Measurements from ENCODE around the gene SLC46A3. TPM values are rescaled to one million over a fixed set of nuclear protein-coding genes. Genes with fewer than 3 reads are reported as not detected.
A peak's percentile ranks its signal among the peaks of the same experiment; 100 is the strongest.

SLC46A3 gene
- total RNA-seq, 4 donors from 2014 or later: 8.3 to 20.7 (median 12.0) TPM

DNA sequence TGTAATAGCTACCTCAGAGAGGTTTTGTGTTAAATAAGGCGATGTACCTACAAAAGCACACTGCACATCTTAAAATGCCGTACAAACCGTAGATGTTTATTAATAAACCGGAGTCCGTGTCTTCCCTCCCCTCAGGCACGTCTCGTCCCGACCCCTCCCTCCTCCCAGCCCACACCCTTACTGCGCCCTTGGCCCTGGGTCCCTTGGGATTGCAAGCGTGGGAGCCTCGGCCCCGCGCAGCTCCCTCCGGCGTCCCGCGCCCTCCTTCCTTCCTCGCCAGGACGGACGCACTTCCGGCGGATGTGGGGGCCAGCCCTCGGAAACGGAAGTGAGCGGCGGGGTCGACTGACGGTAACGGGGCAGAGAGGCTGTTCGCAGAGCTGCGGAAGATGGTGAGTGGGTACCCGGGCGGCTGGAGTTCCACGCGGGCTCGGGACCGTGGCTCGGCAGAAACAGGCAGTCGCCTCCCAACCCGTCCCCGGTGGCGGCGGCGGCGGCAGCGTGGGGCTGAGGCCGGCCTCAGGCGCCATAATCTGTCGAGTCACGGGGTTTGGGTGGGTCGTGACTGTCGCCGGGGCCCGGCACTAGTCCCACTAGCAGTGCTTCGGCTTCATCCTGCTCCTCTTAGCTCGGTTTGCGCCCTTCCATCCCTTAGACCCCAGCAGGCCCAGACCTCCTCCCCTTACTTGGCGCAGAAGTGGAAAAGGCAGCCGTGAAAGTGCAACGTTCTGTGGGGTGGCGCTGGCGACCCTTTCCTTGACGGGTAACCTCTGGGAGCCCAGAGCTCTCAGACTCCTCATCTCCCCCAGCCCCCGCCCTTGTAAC, 59.8 kb downstream of the SLC46A3 start, which contains the start of gene POMP:
TSS of gene POMP (plus strand) at position 335 of the 825 bp plus-strand sequence. CDS start at position 390, 55 bp downstream.
- Histone ChIP-seq H3K27ac (peak within 1 kb of the TSS; percentile 88 to 95 (median 92)), H3K9me3 (no peaks in the 10 kb centered on the region), H3K27me3 (no peaks in the 10 kb centered on the region), H3K4me1 (peaks cover 11 to 54% (median 16%) of the 10 kb centered on the region in 3 donors), H3K4me3 (peak within 1 kb of the TSS; percentile 90 to 98), H3K36me3 (peaks cover 0 to 29% of the 10 kb centered on the region in 2 donors)
- peak; percentile 91 to 93 for TF ChIP-seq POLR2A (IDR thresholded peaks at IDR 0.05)
- peak; percentile 99 for TF ChIP-seq POLR2AphosphoS5 (IDR thresholded peaks at IDR 0.05)
- TF ChIP-seq, protein P1, sequence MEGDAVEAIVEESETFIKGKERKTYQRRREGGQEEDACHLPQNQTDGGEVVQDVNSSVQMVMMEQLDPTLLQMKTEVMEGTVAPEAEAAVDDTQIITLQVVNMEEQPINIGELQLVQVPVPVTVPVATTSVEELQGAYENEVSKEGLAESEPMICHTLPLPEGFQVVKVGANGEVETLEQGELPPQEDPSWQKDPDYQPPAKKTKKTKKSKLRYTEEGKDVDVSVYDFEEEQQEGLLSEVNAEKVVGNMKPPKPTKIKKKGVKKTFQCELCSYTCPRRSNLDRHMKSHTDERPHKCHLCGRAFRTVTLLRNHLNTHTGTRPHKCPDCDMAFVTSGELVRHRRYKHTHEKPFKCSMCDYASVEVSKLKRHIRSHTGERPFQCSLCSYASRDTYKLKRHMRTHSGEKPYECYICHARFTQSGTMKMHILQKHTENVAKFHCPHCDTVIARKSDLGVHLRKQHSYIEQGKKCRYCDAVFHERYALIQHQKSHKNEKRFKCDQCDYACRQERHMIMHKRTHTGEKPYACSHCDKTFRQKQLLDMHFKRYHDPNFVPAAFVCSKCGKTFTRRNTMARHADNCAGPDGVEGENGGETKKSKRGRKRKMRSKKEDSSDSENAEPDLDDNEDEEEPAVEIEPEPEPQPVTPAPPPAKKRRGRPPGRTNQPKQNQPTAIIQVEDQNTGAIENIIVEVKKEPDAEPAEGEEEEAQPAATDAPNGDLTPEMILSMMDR (IDR thresholded peaks at IDR 0.05): no peak
- TF ChIP-seq EP300 (IDR thresholded peaks at IDR 0.05): no peak
- ATAC-seq: peak; percentile 98
- WGBS, 2 donors (ENCODE audit: low coverage in 1 of 2): 0% methylated on average over 2 to 16 of the region's 64 CpGs

DNA sequence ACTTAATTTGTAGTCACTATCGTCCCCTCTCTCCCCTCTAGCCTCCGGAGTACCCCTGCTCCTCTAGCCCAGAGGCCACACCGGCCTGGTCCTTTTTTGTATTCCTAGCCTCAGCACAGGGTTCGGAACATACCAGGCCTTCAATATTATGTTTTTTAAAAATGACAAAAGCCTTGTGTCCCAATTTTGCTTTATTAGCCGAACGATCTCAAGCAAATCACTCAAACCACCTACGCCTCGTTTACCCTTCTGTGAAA, 60.3 kb downstream of the SLC46A3 start:
- Histone ChIP-seq H3K27me3 (no peaks in the 10 kb centered on the region), H3K9me3 (no peaks in the 10 kb centered on the region), H3K4me3 (peak overlapping the region; percentile 90 to 98), H3K36me3 (peaks cover 0 to 24% of the 10 kb centered on the region in 2 donors), H3K4me1 (peaks cover 11 to 54% (median 16%) of the 10 kb centered on the region in 3 donors), H3K27ac (peak overlapping the region; percentile 88 to 95 (median 92))
- WGBS, 2 donors (ENCODE audit: low coverage in 1 of 2): 0% methylated on average over 6 to 7 of the region's 8 CpGs
- peak; percentile 38 for ATAC-seq
- TF ChIP-seq, protein P1 (IDR thresholded peaks at IDR 0.05): no peak
- TF ChIP-seq EP300 (IDR thresholded peaks at IDR 0.05) (no peak), POLR2A (IDR thresholded peaks at IDR 0.05) (no peak), POLR2AphosphoS5 (IDR thresholded peaks at IDR 0.05) (no peak)

DNA sequence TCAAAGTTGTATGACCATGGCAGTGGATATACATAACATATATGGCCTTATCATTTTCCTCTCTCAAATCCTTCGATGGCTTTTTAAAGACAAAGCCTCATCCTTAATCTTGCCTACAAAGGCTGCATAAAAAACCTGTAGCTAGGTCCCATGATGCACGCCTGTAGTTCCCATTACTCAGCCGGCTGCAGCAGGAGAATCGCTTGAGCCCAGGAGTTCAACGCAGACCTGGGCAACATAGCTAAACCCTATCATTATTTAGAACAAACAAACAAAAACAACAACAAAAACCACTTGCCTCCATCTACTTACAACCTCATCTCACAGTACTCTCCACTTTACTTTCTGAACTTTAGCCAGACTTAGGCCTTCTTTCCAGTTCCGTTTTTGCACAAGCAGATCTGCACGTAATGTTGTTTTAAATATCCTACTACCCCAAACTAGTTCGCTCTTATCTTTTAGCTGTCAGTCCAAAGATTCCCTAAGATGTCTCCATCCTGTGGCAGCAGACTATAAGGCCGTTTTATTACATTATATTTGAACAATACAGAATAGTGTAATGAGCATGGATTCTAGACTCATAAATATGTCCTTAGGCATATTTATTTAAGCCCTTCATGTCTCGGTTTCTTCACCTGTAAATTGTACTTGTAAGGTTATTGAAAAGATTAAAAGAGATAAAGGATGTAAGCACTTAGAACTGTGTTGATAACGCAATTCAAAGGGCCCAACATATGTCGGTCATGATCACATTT, 60.8 kb downstream of the SLC46A3 start:
- Histone ChIP-seq H3K4me1 (peaks cover 11 to 56% (median 16%) of the 10 kb centered on the region in 3 donors), H3K27ac (peak overlapping the region; percentile 88 to 95 (median 92)), H3K27me3 (no peaks in the 10 kb centered on the region), H3K36me3 (peaks cover 0 to 19% of the 10 kb centered on the region in 2 donors), H3K9me3 (no peaks in the 10 kb centered on the region), H3K4me3 (peak overlapping the region; percentile 90 to 98)
- TF ChIP-seq POLR2A (IDR thresholded peaks at IDR 0.05): no peak
- no peak for TF ChIP-seq EP300 (IDR thresholded peaks at IDR 0.05)
- no peak for TF ChIP-seq POLR2AphosphoS5 (IDR thresholded peaks at IDR 0.05)
- TF ChIP-seq, protein P1 (IDR thresholded peaks at IDR 0.05): no peak
- ATAC-seq: no peak
- WGBS, 2 donors (ENCODE audit: low coverage in 1 of 2): 28 to 43% methylated on average over 12 of the region's 12 CpGs

DNA sequence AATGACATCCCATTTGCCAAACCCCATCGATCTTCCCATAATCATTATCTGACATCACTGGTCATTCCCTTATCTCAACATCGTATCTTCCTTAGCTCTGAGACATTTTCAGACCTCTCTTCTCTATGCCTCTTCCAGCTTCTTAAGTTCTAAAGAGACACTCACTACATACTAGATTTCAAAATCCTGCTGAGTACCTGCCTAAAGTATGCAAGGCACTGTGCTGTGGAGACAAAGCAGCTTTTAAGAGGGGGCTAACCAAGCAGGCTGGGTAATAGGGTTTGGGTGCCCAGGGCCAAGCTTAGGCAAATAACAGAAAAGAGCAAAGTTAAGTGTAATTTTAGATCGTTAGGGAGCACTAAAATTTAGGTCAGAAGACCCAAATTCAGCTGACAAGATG, 63.2 kb downstream of the SLC46A3 start:
- H3K9me3 ChIP-seq: no peaks in the 10 kb centered on the region
- H3K27me3 ChIP-seq: no peaks in the 10 kb centered on the region
- H3K4me3 ChIP-seq: no peak overlapping the region
- TF ChIP-seq POLR2A (IDR thresholded peaks at IDR 0.05) (no peak), POLR2AphosphoS5 (IDR thresholded peaks at IDR 0.05) (no peak), EP300 (IDR thresholded peaks at IDR 0.05) (no peak)
- TF ChIP-seq, protein P1 (IDR thresholded peaks at IDR 0.05): no peak
- peaks cover 7 to 45% (median 12%) of the 10 kb centered on the region in 3 donors for H3K4me1 ChIP-seq
- H3K27ac ChIP-seq: no peak overlapping the region
- H3K36me3 ChIP-seq: no peaks in the 10 kb centered on the region
- ATAC-seq: no peak
- WGBS, 2 donors (ENCODE audit: low coverage in 1 of 2): 45% methylated on average over 3 of the region's 3 CpGs; no CpG with 5 or more reads in 1 of the 2 donors

Data from gastroesophageal sphincter (tissue), 4 donors.